Tibial nerve (tissue), 4 donors: ENCODE data around the gene RICTOR. TPM values are rescaled to one million over a fixed set of nuclear protein-coding genes. Genes with fewer than 3 reads are reported as not detected.

Experiments
- DNase-seq, 2 donors: peaks; one replicate each; pipeline ENCODE4 v3.0.0-alpha.2; 2019; ENCODE audit warnings: low spot score in 2 of 2
- H3K27ac ChIP-seq, 4 donors: fragments of 200-600 bp; sonication (generic) in 3 of 4; one replicate each; pipeline ENCODE4 v1.5.1; 2017 to 2019; ENCODE audit warnings: mild to moderate bottlenecking in 1 of 4
- H3K27me3 ChIP-seq, 2 donors: fragments of 200-600 bp; sonication (generic) in 1 of 2; one replicate each; pipeline versions ENCODE4 v1.5.1 to v1.6.0; 2017 to 2019
- H3K36me3 ChIP-seq, 3 donors: fragments of 200-600 bp; sonication (generic); one replicate each; pipeline ENCODE4 v1.5.1; 2018 to 2019
- H3K4me1 ChIP-seq, 4 donors: fragments of 200-600 bp; sonication (generic) in 3 of 4; one replicate each; pipeline ENCODE4 v1.5.1; 2017 to 2019
- H3K4me3 ChIP-seq, 4 donors: fragments of 200-600 bp; sonication (generic) in 3 of 4; one replicate each; pipeline ENCODE4 v1.5.1; 2017 to 2019; ENCODE audit warnings: mild to moderate bottlenecking in 1 of 4, moderate library complexity in 1 of 4
- H3K9me3 ChIP-seq, 4 donors: fragments of 200-600 bp; sonication (generic) in 3 of 4; one replicate each; pipeline ENCODE4 v1.5.1; 2017 to 2019
- EP300 ChIP-seq, 2 donors: sonication (generic); formaldehyde crosslinking; IDR thresholded peaks; one replicate each; pipeline ENCODE4 v1.6.1; 2017; ENCODE audit warnings: antibody characterized with exemption in 2 of 2, mild to moderate bottlenecking in 1 of 2
- POLR2A ChIP-seq, 2 donors: fragments of 450-650 bp; IDR thresholded peaks; one replicate each; pipeline ENCODE4 v1.6.1; 2017; ENCODE audit warnings: antibody characterized with exemption in 2 of 2, mild to moderate bottlenecking in 2 of 2, moderate library complexity in 2 of 2
- WGBS, 2 donors: methylation state at CpG; one replicate each; pipeline ENCODE4 v1.1.5; 2018; 5-methylcytosine and 5-hydroxymethylcytosine counted together
- total RNA-seq, 4 donors: library from RNA; depleted of rRNA; stranded (reverse); fragments of >200 nt; gene quantifications; one replicate each; pipeline ENCODE4 v1.1.0, GENCODE V29; 2016
- TF ChIP-seq, protein P1 (sequence below), 5 experiments: fragments of 200-600 bp in 3 of 5; fragments of 450-650 bp in 2 of 5; sonication (generic) in 3 of 5; IDR thresholded peaks; one replicate each; pipeline ENCODE4 v1.5.1; 2016 to 2019; ENCODE audit warnings: antibody characterized with exemption in 5 of 5, mild to moderate bottlenecking in 3 of 5, moderate library complexity in 2 of 5

Gene RICTOR
- total RNA-seq, 4 donors from 2014 or later = 33.9 to 59.0 (median 44.3) TPM

DNA sequence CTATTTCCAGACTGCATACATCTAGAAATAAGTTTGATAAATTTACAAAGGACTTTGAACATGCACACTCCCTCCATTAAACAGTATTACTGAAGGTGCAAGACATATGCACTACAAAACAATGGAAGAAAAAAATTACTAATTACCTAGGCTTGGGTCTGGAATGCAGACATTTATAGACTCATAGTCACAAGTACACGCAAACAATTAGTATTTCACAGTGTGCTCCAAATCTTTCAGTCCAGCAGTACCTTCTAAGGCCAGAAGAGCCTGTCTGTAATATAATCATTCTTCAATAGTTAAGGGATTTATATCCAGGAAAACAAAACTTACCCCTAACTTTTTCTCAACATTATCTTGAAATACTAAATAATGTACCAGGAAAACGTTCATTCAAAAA lies 11.2 kb downstream of the RICTOR start:
- H3K27ac ChIP-seq = no peak overlapping the region
- 57 to 64% methylated on average over 2 of the region's 2 CpGs for WGBS, 2 donors

DNA sequence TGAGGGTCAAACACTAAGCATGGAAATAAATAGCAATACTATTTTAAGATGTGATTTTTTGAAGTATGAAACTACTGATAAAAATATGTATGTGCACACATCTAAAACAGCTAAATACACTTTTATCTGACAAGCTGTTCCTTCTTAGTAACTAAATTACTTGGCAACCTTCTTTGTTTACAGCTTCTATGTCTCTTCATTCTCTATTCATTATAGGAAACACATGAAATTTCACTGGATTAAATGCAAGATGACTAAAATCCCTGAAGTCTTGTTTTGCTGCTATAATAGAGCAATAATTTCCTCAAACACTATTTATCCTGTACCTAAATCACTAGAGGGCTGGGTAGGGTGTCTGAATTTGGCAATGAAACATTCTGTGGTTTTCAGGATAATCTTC lies 11.7 kb downstream of the RICTOR start:
- TF ChIP-seq, protein P1, sequence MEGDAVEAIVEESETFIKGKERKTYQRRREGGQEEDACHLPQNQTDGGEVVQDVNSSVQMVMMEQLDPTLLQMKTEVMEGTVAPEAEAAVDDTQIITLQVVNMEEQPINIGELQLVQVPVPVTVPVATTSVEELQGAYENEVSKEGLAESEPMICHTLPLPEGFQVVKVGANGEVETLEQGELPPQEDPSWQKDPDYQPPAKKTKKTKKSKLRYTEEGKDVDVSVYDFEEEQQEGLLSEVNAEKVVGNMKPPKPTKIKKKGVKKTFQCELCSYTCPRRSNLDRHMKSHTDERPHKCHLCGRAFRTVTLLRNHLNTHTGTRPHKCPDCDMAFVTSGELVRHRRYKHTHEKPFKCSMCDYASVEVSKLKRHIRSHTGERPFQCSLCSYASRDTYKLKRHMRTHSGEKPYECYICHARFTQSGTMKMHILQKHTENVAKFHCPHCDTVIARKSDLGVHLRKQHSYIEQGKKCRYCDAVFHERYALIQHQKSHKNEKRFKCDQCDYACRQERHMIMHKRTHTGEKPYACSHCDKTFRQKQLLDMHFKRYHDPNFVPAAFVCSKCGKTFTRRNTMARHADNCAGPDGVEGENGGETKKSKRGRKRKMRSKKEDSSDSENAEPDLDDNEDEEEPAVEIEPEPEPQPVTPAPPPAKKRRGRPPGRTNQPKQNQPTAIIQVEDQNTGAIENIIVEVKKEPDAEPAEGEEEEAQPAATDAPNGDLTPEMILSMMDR (IDR thresholded peaks at IDR 0.05) = no peak
- TF ChIP-seq POLR2A (IDR thresholded peaks at IDR 0.05) (no peak), EP300 (IDR thresholded peaks at IDR 0.05) (no peak)
- Histone ChIP-seq H3K27me3 (no peaks in the 10 kb centered on the region), H3K4me1 (peaks cover 0 to 53% (median 18%) of the 10 kb centered on the region in 4 donors), H3K36me3 (peaks cover 0 to 21% (median 6%) of the 10 kb centered on the region in 3 donors), H3K27ac (no peak overlapping the region), H3K9me3 (peaks cover 0 to 9% (median 2%) of the 10 kb centered on the region in 4 donors), H3K4me3 (no peak overlapping the region)
- DNase-seq = no peak

More for the DNA sequence above, 11.2 kb downstream of the RICTOR start:
- H3K4me3 ChIP-seq = no peak overlapping the region
- peaks cover 0 to 24% (median 6%) of the 10 kb centered on the region in 3 donors for H3K36me3 ChIP-seq
- TF ChIP-seq POLR2A (IDR thresholded peaks at IDR 0.05) = no peak
- no peak for TF ChIP-seq EP300 (IDR thresholded peaks at IDR 0.05)
- TF ChIP-seq, protein P1 (IDR thresholded peaks at IDR 0.05) = no peak
- peaks cover 0 to 48% (median 15%) of the 10 kb centered on the region in 4 donors for H3K4me1 ChIP-seq
- H3K27me3 ChIP-seq = no peaks in the 10 kb centered on the region
- peaks cover 0 to 9% (median 2%) of the 10 kb centered on the region in 4 donors for H3K9me3 ChIP-seq
- no peak for DNase-seq

DNA sequence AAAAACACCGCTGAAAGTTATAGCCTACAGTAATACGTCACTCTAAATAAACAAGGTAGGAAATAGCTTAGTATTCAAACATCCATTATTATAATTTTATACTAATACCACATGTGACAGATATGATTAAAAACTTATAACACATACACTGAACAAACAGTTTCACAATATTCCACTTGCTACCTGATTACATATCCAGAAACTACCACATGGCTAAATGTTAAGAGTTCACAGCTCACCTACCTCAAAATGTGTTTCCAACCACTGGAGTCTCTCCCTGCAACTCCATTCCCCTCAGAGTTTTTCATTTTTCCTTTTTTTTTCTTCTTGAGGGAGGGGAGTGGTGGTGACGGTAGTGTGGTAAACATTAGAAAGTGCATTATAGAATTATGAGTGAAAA lies 12.1 kb downstream of the RICTOR start:
- DNase-seq = no peak
- H3K27me3 ChIP-seq = no peaks in the 10 kb centered on the region
- WGBS, 2 donors = 76 to 79% methylated on average over 3 of the region's 3 CpGs
- peaks cover 0 to 57% (median 18%) of the 10 kb centered on the region in 4 donors for H3K4me1 ChIP-seq
- peaks cover 0 to 9% (median 2%) of the 10 kb centered on the region in 4 donors for H3K9me3 ChIP-seq
- no peak overlapping the region for H3K27ac ChIP-seq
- peaks cover 0 to 16% (median 6%) of the 10 kb centered on the region in 3 donors for H3K36me3 ChIP-seq
- TF ChIP-seq EP300 (IDR thresholded peaks at IDR 0.05) = no peak
- TF ChIP-seq, protein P1 (IDR thresholded peaks at IDR 0.05) = no peak
- TF ChIP-seq POLR2A (IDR thresholded peaks at IDR 0.05) = no peak
- H3K4me3 ChIP-seq = no peak overlapping the region

GRCh38 chr5:39059064-39059463 lies 15.1 kb downstream of the RICTOR start:
- Histone ChIP-seq H3K4me3 (no peak overlapping the region), H3K36me3 (peaks cover 0 to 3% (median 0%) of the 10 kb centered on the region in 3 donors), H3K27me3 (no peaks in the 10 kb centered on the region), H3K9me3 (no peaks in the 10 kb centered on the region), H3K4me1 (peaks cover 0 to 56% (median 18%) of the 10 kb centered on the region in 4 donors), H3K27ac (no peak overlapping the region)
- WGBS, 2 donors = 51 to 53% methylated on average over 2 of the region's 2 CpGs
- TF ChIP-seq, protein P1 (IDR thresholded peaks at IDR 0.05) = no peak
- no peak for TF ChIP-seq EP300 (IDR thresholded peaks at IDR 0.05)
- TF ChIP-seq POLR2A (IDR thresholded peaks at IDR 0.05) = no peak
- DNase-seq = no peak

GRCh38 chr5:39058178-39058921 lies 15.8 kb downstream of the RICTOR start:
- DNase-seq = no peak
- TF ChIP-seq, protein P1 (IDR thresholded peaks at IDR 0.05) = no peak
- no peak for TF ChIP-seq EP300 (IDR thresholded peaks at IDR 0.05)
- Histone ChIP-seq H3K36me3 (peaks cover 0 to 3% (median 0%) of the 10 kb centered on the region in 3 donors), H3K4me1 (peaks cover 0 to 49% (median 17%) of the 10 kb centered on the region in 4 donors), H3K4me3 (no peak overlapping the region), H3K27me3 (no peaks in the 10 kb centered on the region), H3K9me3 (no peaks in the 10 kb centered on the region), H3K27ac (peak overlapping the region in 2 of 4 donors; percentile 3 to 34)
- WGBS, 2 donors = 77% methylated on average over 2 of the region's 2 CpGs
